ENCODE measurements around the gene RUNX2. TPM values are rescaled to one million over a fixed set of nuclear protein-coding genes. Genes with fewer than 3 reads are reported as not detected.
A peak's percentile ranks its signal among the peaks of the same experiment; 100 is the strongest.
"Not testable (repeated sequence)": the region's sequence is repeated elsewhere in the genome, so short reads cannot be mapped to it uniquely, and the experiment has no call there.

The RUNX2 gene
- total and polyA plus RNA-seq, 5 donors, result 0.26 to 0.93 (median 0.39) TPM

DNA sequence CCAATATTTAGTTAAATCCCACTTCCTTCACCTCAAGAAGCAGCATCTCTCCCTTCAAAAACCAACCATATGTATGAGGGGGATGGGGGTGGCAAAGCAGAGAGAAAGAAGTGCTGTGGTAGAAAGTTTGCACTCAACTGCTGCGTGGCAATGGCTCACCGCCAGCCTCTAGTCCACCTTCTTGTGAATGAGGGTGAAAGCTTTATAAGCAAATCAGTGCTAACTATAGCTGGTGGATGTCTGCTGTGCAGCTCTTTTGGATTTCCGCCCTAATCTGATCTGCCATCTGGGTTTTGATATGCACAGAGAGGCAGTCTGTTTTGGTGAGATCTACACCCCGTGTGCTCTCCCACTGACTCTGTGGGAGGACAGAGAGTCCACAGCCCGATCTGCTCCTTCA, 330.8 kb downstream of the RUNX2 start:
- Histone ChIP-seq H3K27me3 (ENCODE audit: control insufficient read depth, insufficient read depth) (peaks cover 4% of the 10 kb centered on the region), H3K4me1 (ENCODE audit: control insufficient read depth, insufficient read depth, low read length) (no peaks in the 10 kb centered on the region), H3K4me3 (ENCODE audit: low read length) (no peak overlapping the region), H3K27ac (ENCODE audit: low read length) (no peak overlapping the region), H3K9me3 (ENCODE audit: control insufficient read depth, low read length) (no peaks in the 10 kb centered on the region)
- no peak for DNase-seq
- no peak for ATAC-seq
- intact Hi-C loops (cut with DNase I), result no loop called here
- 67% methylated on average over 5 of the region's 5 CpGs for WGBS

DNA sequence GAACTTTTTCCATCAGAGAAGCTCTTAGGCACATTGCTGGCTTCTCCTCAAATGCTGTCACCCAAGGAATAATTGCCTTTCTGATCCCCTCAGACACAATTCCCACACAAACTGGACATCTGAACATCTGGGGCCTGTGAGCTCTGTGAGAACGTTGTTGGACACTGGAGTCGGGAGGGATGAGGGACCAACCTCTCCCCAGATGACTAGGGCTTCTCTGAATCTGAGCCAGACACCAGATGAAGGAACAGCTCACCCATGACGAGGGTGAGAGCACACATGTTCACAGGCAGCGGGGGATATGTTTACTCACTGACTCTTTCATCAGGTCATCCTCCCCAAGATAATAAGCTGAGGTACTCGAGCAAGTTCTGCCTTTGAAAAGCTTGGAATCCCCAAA, 333.5 kb downstream of the RUNX2 start:
- Histone ChIP-seq H3K27ac (ENCODE audit: low read length) (no peak overlapping the region), H3K27me3 (ENCODE audit: control insufficient read depth, insufficient read depth) (no peaks in the 10 kb centered on the region), H3K4me1 (ENCODE audit: control insufficient read depth, insufficient read depth, low read length) (no peaks in the 10 kb centered on the region), H3K4me3 (ENCODE audit: low read length) (no peak overlapping the region), H3K9me3 (ENCODE audit: control insufficient read depth, low read length) (no peaks in the 10 kb centered on the region)
- intact Hi-C loops (cut with DNase I), result no loop called here
- DNase-seq (no peak), ATAC-seq (no peak)
- WGBS, result 81% methylated on average over 5 of the region's 5 CpGs

DNA sequence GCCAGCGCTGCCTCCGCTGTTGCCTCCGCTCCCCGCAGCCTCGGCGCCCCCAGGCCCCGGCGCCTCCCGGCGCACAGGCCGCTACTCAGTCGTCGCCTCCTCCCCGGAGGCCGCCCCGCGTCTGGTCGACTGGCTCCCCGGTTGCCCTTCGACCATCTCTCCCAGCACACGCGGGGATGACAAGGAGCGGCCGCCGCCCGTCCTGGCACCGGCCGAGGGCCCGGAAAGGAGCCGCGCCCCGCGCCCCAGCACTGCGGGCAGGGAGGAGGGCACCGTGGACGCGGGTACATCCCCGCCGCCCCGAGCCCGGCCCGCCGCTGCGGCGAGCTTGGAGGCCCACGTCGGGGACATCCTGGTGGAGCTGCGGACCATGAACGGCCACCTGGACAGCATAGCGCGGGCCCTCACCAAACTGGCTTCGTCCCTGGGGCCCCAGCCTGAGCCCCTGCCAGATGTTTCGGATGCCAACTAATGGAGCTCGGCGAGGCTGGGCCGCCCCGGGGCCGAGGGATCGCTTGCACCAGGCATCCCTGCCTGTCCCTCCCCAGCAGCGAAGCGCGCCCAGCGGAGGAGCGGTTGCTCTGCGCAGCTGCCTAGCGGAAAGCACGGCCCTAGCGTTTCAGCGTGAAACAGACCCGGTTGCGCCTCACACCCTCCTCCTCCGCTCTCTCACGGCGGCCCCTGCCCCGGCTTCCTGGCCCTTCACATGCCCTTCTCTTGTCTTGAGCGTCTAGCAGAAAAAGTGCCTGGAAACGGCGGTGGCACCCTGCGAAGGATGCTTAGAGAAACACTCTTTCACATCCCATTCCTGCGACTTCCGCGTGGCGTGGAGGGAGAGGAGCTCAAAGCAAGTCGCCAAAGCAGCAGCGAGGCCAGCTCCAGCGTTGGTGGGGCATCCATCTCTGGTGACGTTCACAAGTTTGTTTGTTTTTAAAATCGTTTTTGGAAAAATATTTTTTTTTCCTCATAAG, 335.4 kb downstream of the RUNX2 start:
- Histone ChIP-seq H3K4me3 (ENCODE audit: low read length) (peak overlapping the region; percentile 1), H3K27ac (ENCODE audit: low read length) (no peak overlapping the region), H3K27me3 (ENCODE audit: control insufficient read depth, insufficient read depth) (no peaks in the 10 kb centered on the region), H3K9me3 (ENCODE audit: control insufficient read depth, low read length) (no peaks in the 10 kb centered on the region), H3K4me1 (ENCODE audit: control insufficient read depth, insufficient read depth, low read length) (no peaks in the 10 kb centered on the region)
- DNase-seq (peak in 2 of 3 donors; percentile 62), ATAC-seq (peak; percentile 45 to 67)
- intact Hi-C loops (cut with DNase I), result no loop called here
- WGBS, result 9% methylated on average over 88 of the region's 88 CpGs

DNA sequence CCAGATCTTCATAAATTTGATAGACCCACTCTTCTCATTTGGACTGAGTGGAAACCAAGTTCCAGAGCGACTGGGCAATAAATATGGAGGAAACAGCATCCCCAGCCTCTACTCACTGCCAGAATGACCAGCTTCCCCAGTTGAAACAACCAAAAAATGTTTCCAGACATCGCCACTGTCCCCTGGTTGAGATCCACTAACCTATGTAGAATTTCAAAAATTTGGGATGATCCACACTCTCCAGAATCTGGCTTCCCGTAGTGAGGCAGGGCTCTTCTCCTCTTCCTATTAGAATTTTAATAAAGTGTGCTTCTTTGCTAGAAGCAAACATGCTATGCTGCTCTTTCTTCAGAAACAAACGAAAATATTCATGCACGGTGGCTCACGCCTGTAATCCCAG, 336.6 kb downstream of the RUNX2 start:
- Histone ChIP-seq H3K9me3 (ENCODE audit: control insufficient read depth, low read length) (no peaks in the 10 kb centered on the region), H3K27ac (ENCODE audit: low read length) (no peak overlapping the region), H3K4me1 (ENCODE audit: control insufficient read depth, insufficient read depth, low read length) (no peaks in the 10 kb centered on the region), H3K27me3 (ENCODE audit: control insufficient read depth, insufficient read depth) (no peaks in the 10 kb centered on the region), H3K4me3 (ENCODE audit: low read length) (no peak overlapping the region)
- DNase-seq (no peak), ATAC-seq (no peak)
- intact Hi-C loops (cut with DNase I), result no loop called here
- 94% methylated on average over 6 of the region's 6 CpGs for WGBS

DNA sequence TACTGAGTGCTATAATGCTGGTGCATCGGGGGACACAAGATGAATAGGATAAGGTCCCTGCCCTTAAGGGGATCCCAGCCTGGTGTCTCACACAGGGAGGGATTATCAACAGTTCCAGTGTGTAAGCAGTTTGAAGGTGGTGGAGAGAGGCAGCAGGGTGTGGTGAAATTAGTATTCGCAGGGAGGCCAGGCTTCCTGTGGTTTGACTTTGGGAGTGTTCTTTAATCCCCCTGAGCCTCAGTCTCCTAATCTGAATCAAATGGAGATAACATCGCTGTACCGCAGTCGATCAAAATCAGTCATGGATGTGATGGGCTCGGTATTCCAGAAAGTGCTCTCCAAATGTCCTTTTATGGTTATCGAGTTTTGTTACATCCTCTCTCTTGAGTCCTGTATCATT, 337.7 kb downstream of the RUNX2 start:
- no peaks in the 10 kb centered on the region for H3K27me3 ChIP-seq (ENCODE audit: control insufficient read depth, insufficient read depth)
- ATAC-seq (no peak), DNase-seq (no peak)
- H3K9me3 ChIP-seq (ENCODE audit: control insufficient read depth, low read length), result no peaks in the 10 kb centered on the region
- WGBS, result 81% methylated on average over 7 of the region's 7 CpGs
- no peaks in the 10 kb centered on the region for H3K4me1 ChIP-seq (ENCODE audit: control insufficient read depth, insufficient read depth, low read length)
- intact Hi-C loops (cut with DNase I), result no loop called here
- H3K4me3 ChIP-seq (ENCODE audit: low read length), result no peak overlapping the region
- no peak overlapping the region for H3K27ac ChIP-seq (ENCODE audit: low read length)

DNA sequence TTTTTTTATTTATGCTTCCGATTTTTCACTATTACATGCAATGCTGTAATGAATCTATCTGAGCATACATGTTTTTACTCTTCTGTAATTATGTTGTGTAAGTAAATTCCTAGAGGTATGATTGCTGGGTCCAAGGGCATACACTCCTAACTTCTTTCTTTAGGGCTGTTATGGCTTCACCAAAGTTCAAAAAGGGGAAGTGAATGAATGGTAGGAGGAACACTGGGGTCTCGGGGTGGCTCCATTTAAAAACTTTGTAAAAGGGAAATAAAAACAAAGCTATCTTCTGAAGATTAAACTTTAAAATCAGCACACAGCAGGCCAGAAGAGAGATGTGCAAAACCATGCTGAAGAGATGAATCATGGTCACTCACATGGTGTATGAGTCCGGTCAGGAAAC, 338.7 kb downstream of the RUNX2 start:
- Histone ChIP-seq H3K27ac (ENCODE audit: low read length) (no peak overlapping the region), H3K4me1 (ENCODE audit: control insufficient read depth, insufficient read depth, low read length) (no peaks in the 10 kb centered on the region), H3K9me3 (ENCODE audit: control insufficient read depth, low read length) (no peaks in the 10 kb centered on the region), H3K27me3 (ENCODE audit: control insufficient read depth, insufficient read depth) (no peaks in the 10 kb centered on the region), H3K4me3 (ENCODE audit: low read length) (no peak overlapping the region)
- DNase-seq (no peak), ATAC-seq (no peak)
- 80% methylated on average over 3 of the region's 3 CpGs for WGBS
- intact Hi-C loops (cut with DNase I), result no loop called here

DNA sequence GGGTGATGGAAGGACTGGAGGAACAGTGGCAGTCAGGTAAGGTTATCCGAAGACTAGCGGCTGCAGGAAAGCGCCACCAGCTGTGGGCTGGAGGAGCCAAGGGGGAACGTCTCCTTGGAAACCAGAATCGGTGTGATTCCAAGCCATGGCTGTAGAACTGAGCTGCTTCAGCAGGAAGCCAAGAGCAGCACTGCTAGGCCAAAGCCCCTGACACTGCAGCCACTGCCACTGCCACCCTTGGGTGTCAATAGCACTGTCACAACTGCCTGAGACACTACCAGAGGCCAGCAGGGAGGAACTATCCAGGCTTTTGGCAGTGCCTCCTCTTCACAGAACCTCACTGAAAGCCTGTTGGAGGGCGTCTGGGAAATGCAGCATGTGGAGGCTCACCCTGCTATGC, 339.2 kb downstream of the RUNX2 start:
- 61% methylated on average over 6 of the region's 6 CpGs for WGBS
- ATAC-seq (no peak), DNase-seq (no peak)
- intact Hi-C loops (cut with DNase I), result no loop called here
- no peaks in the 10 kb centered on the region for H3K9me3 ChIP-seq (ENCODE audit: control insufficient read depth, low read length)
- no peaks in the 10 kb centered on the region for H3K27me3 ChIP-seq (ENCODE audit: control insufficient read depth, insufficient read depth)
- H3K4me1 ChIP-seq (ENCODE audit: control insufficient read depth, insufficient read depth, low read length), result no peaks in the 10 kb centered on the region
- H3K27ac ChIP-seq (ENCODE audit: low read length), result no peak overlapping the region
- H3K4me3 ChIP-seq (ENCODE audit: low read length), result no peak overlapping the region

DNA sequence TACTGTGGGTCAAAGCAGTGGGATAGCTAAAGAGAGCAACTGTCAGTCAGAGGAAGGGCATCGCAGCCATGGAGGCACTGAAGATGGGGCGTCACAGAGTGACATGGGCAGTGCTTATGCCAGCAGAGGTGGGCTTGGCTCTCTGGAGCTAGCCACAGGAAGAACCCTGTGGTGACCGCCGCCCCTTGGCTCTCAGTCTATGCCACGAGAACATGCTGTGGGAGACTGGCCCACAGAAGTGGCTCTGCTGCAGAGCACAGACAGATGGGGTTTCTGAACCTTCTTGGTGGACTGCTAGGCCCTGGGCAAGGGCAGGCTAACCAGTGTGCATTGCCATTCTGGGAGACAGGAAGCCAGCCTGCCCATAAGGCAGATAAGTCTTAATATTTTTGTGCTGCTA, 339.6 kb downstream of the RUNX2 start:
- 96% methylated on average over 5 of the region's 5 CpGs for WGBS

DNA sequence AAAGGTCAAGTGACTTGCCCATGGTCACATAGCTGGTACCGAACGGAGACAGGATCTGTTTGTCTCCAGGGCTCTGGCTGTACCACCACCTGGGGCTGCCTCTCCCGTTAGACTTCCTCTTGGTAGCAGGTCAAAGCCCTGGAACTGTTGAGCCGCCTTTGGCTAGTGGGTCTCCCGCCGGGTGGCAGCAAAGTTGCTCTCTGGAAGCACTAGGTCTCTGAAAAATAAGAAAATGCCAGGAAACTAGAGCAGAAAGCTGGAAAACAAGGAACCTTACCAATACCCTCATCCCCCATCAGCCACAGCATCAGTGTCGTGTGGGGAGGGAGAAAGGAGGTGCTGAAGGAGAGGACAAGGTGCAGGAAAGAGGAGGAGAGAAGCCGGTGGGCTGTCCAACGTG, 340.6 kb downstream of the RUNX2 start:
- no peak for ATAC-seq
- Histone ChIP-seq H3K9me3 (ENCODE audit: control insufficient read depth, low read length) (no peaks in the 10 kb centered on the region), H3K27ac (ENCODE audit: low read length) (no peak overlapping the region), H3K4me1 (ENCODE audit: control insufficient read depth, insufficient read depth, low read length) (no peaks in the 10 kb centered on the region), H3K27me3 (ENCODE audit: control insufficient read depth, insufficient read depth) (no peaks in the 10 kb centered on the region), H3K4me3 (ENCODE audit: low read length) (no peak overlapping the region)
- intact Hi-C loops (cut with DNase I), result no loop called here
- WGBS, result 92% methylated on average over 9 of the region's 9 CpGs
- DNase-seq, result no peak

More for the DNA sequence above, 339.6 kb downstream of the RUNX2 start:
- Histone ChIP-seq H3K27me3 (ENCODE audit: control insufficient read depth, insufficient read depth) (no peaks in the 10 kb centered on the region), H3K9me3 (ENCODE audit: control insufficient read depth, low read length) (no peaks in the 10 kb centered on the region), H3K4me3 (ENCODE audit: low read length) (no peak overlapping the region), H3K4me1 (ENCODE audit: control insufficient read depth, insufficient read depth, low read length) (no peaks in the 10 kb centered on the region), H3K27ac (ENCODE audit: low read length) (no peak overlapping the region)
- DNase-seq (no peak), ATAC-seq (no peak)
- intact Hi-C loops (cut with DNase I), result no loop called here

DNA sequence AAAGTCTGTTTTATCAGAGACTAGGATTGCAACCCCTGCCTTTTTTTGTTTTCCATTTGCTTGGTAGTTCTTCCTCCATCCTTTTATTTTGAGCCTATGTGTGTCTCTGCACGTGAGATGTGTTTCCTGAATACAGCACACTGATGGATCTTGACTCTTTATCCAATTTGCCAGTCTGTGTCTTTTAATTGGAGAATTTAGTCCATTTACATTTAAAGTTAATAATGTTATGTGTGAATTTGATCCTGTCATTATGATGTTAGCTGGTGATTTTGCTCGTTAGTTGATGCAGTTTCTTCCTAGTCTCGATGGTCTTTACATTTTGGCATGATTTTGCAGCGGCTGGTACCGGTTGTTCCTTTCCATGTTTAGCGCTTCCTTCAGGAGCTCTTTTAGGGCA, 345.0 kb downstream of the RUNX2 start:
- H3K9me3 ChIP-seq (ENCODE audit: control insufficient read depth, low read length); ATAC-seq; H3K4me3 ChIP-seq (ENCODE audit: low read length); H3K27me3 ChIP-seq (ENCODE audit: control insufficient read depth, insufficient read depth); intact Hi-C loops (cut with DNase I); H3K27ac ChIP-seq (ENCODE audit: low read length); DNase-seq; H3K4me1 ChIP-seq (ENCODE audit: control insufficient read depth, insufficient read depth, low read length): not testable (repeated sequence)
- 85% methylated on average over 4 of the region's 6 CpGs for WGBS

DNA sequence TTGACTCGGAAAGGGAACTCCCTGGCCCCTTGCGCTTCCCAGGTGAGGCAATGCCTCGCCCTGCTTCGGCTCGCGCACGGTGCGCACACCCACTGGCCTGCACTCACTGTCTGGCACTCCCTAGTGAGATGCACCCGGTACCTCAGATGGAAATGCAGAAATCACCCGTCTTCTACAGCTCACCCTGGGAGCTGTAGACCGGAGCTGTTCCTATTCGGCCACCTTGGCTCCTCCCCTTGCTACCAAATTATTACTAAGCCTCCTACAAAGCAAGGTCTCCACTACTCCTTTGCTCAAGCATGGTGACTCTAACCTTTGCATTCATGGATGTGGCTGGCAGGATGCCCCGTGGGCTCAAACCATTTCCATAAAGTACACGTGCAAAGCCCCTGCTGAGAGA, 347.0 kb downstream of the RUNX2 start:
- ATAC-seq; intact Hi-C loops (cut with DNase I); H3K9me3 ChIP-seq (ENCODE audit: control insufficient read depth, low read length); H3K4me3 ChIP-seq (ENCODE audit: low read length); H3K4me1 ChIP-seq (ENCODE audit: control insufficient read depth, insufficient read depth, low read length); H3K27me3 ChIP-seq (ENCODE audit: control insufficient read depth, insufficient read depth); H3K27ac ChIP-seq (ENCODE audit: low read length); DNase-seq: not testable (repeated sequence)
- 80% methylated on average over 12 of the region's 14 CpGs for WGBS

Data from right cardiac atrium (tissue), 5 donors.